IPS DF 6.9 (cell line): ENCODE measurements around the gene PRKAR2B.

Source experiments
- DNase-seq: peaks from one replicate; pipeline ENCODE4 v3.0.0-alpha.2; 2013; ENCODE audit warnings: low read depth, low spot score
- H3K27ac ChIP-seq: one replicate; pipeline ENCODE4 v1.5.1; 2013; ENCODE audit warnings: low read length, control low read depth
- H3K27me3 ChIP-seq: 2 replicates; pipeline ENCODE4 v1.6.1; 2013; ENCODE audit warnings: mild to moderate bottlenecking, low read length; ENCODE audit not compliant: control insufficient read depth, insufficient read depth
- H3K36me3 ChIP-seq: 2 replicates; pipeline ENCODE4 v1.6.1; 2013; ENCODE audit warnings: low read length; ENCODE audit not compliant: control insufficient read depth, insufficient read depth
- H3K4me1 ChIP-seq: 2 replicates; pipeline ENCODE4 v1.6.1; 2013; ENCODE audit warnings: low read length; ENCODE audit not compliant: control insufficient read depth, insufficient read depth
- H3K4me3 ChIP-seq: 2 replicates; pipeline ENCODE4 v1.5.1; 2013; ENCODE audit warnings: mild to moderate bottlenecking, low read length
- H3K9me3 ChIP-seq: 2 replicates; pipeline ENCODE4 v1.6.1; 2013; ENCODE audit warnings: low read length, inconsistent platforms; ENCODE audit not compliant: control insufficient read depth, insufficient read depth
- WGBS: extraction: QIAGEN DNeasy Blood & Tissue Kit; methylation state at CpG from one replicate; pipeline ENCODE4 v1.1.7; 2013; ENCODE audit warnings: mixed read lengths, missing lambda C conversion rate; ENCODE audit not compliant: insufficient read length, insufficient coverage; 5-methylcytosine and 5-hydroxymethylcytosine counted together

Gene PRKAR2B

GRCh38 chr7:107063245-107064120 is 19.0 kb downstream of the PRKAR2B start:
- H3K4me3 ChIP-seq: no peak overlapping the region
- H3K4me1 ChIP-seq: peaks cover 6% of the 10 kb centered on the region; the same call in 1 of the 2 replicates
- DNase-seq: no peak
- H3K27ac ChIP-seq: no peak overlapping the region
- no peaks in the 10 kb centered on the region for H3K9me3 ChIP-seq
- no CpG with 5 or more reads among the region's 8 CpGs for WGBS
- no peaks in the 10 kb centered on the region for H3K27me3 ChIP-seq
- no peaks in the 10 kb centered on the region for H3K36me3 ChIP-seq

- H3K9me3 ChIP-seq: no peaks in the 10 kb centered on the region
- H3K4me3 ChIP-seq: no peak overlapping the region
- H3K27ac ChIP-seq: no peak overlapping the region
- H3K27me3 ChIP-seq: no peaks in the 10 kb centered on the region
- 100% methylated on average over 2 of the region's 7 CpGs for WGBS
- no peaks in the 10 kb centered on the region for H3K36me3 ChIP-seq
- no peak for DNase-seq
- peaks cover 6% of the 10 kb centered on the region; the same call in 1 of the 2 replicates for H3K4me1 ChIP-seq
These were observed 19.8 kb downstream of the PRKAR2B start for GRCh38 chr7:107064255-107064654.

- peaks cover 6% of the 10 kb centered on the region; the same call in 1 of the 2 replicates for H3K4me1 ChIP-seq
- no peaks in the 10 kb centered on the region for H3K27me3 ChIP-seq
- no CpG with 5 or more reads among the region's 4 CpGs for WGBS
- no peaks in the 10 kb centered on the region for H3K9me3 ChIP-seq
- no peak overlapping the region for H3K4me3 ChIP-seq
- no peaks in the 10 kb centered on the region for H3K36me3 ChIP-seq
- H3K27ac ChIP-seq: no peak overlapping the region
- no peak for DNase-seq
These were observed 21.4 kb downstream of the PRKAR2B start for GRCh38 chr7:107065929-107066247.

GRCh38 chr7:107068156-107068555 is 23.7 kb downstream of the PRKAR2B start:
- peaks cover 6% of the 10 kb centered on the region; the same call in 1 of the 2 replicates for H3K4me1 ChIP-seq
- no peaks in the 10 kb centered on the region for H3K27me3 ChIP-seq
- H3K9me3 ChIP-seq: no peaks in the 10 kb centered on the region
- DNase-seq: no peak
- WGBS: no CpG with 5 or more reads among the region's 3 CpGs
- no peak overlapping the region for H3K27ac ChIP-seq
- H3K36me3 ChIP-seq: no peaks in the 10 kb centered on the region
- H3K4me3 ChIP-seq: no peak overlapping the region

GRCh38 chr7:107069457-107069856 is 25.0 kb downstream of the PRKAR2B start:
- Histone ChIP-seq H3K27ac (no peak overlapping the region), H3K4me3 (no peak overlapping the region), H3K4me1 (peaks cover 6% of the 10 kb centered on the region; the same call in 1 of the 2 replicates), H3K9me3 (no peaks in the 10 kb centered on the region), H3K27me3 (no peaks in the 10 kb centered on the region), H3K36me3 (no peaks in the 10 kb centered on the region)
- DNase-seq: no peak
- no CpG with 5 or more reads among the region's 4 CpGs for WGBS

- Histone ChIP-seq H3K4me3 (no peak overlapping the region), H3K27me3 (no peaks in the 10 kb centered on the region), H3K27ac (no peak overlapping the region), H3K4me1 (peaks cover 5% of the 10 kb centered on the region; the same call in 1 of the 2 replicates), H3K36me3 (no peaks in the 10 kb centered on the region), H3K9me3 (no peaks in the 10 kb centered on the region)
- no peak for DNase-seq
- WGBS: no CpG with 5 or more reads among the region's 2 CpGs
These were observed 26.2 kb downstream of the PRKAR2B start for GRCh38 chr7:107070710-107071109.

- no peaks in the 10 kb centered on the region for H3K27me3 ChIP-seq
- no peaks in the 10 kb centered on the region for H3K36me3 ChIP-seq
- no peak overlapping the region for H3K4me3 ChIP-seq
- peaks cover 5% of the 10 kb centered on the region; the same call in 1 of the 2 replicates for H3K4me1 ChIP-seq
- H3K27ac ChIP-seq: no peak overlapping the region
- H3K9me3 ChIP-seq: no peaks in the 10 kb centered on the region
- DNase-seq: no peak
- no CpG with 5 or more reads among the region's 3 CpGs for WGBS
These were observed 26.6 kb downstream of the PRKAR2B start for GRCh38 chr7:107071129-107071528.

GRCh38 chr7:107072133-107072532 is 27.6 kb downstream of the PRKAR2B start:
- H3K4me3 ChIP-seq: no peak overlapping the region
- H3K4me1 ChIP-seq: peaks cover 3% of the 10 kb centered on the region; the same call in 1 of the 2 replicates
- H3K27me3 ChIP-seq: no peaks in the 10 kb centered on the region
- H3K36me3 ChIP-seq: no peaks in the 10 kb centered on the region
- no peak for DNase-seq
- no peak overlapping the region for H3K27ac ChIP-seq
- no peaks in the 10 kb centered on the region for H3K9me3 ChIP-seq
- WGBS: no CpG with 5 or more reads among the region's 1 CpG

- Histone ChIP-seq H3K36me3 (no peaks in the 10 kb centered on the region), H3K27me3 (no peaks in the 10 kb centered on the region), H3K27ac (no peak overlapping the region), H3K4me3 (no peak overlapping the region), H3K4me1 (0 out of 2 replicates have a peak, but pooled peaks cover 1% of the 10 kb centered on the region), H3K9me3 (no peaks in the 10 kb centered on the region)
- no CpG with 5 or more reads among the region's 6 CpGs for WGBS
- DNase-seq: no peak
These were observed 31.5 kb downstream of the PRKAR2B start for GRCh38 chr7:107075863-107076574.

GRCh38 chr7:107076781-107077698 is 32.5 kb downstream of the PRKAR2B start:
- no peaks in the 10 kb centered on the region for H3K36me3 ChIP-seq
- no peaks in the 10 kb centered on the region for H3K27me3 ChIP-seq
- no CpG with 5 or more reads among the region's 8 CpGs for WGBS
- no peak overlapping the region for H3K27ac ChIP-seq
- no peak for DNase-seq
- H3K4me1 ChIP-seq: 0 out of 2 replicates have a peak, but pooled peaks cover 1% of the 10 kb centered on the region
- H3K9me3 ChIP-seq: no peaks in the 10 kb centered on the region
- H3K4me3 ChIP-seq: no peak overlapping the region
